ENCODE measurements around the gene KIF1A.

DNA sequence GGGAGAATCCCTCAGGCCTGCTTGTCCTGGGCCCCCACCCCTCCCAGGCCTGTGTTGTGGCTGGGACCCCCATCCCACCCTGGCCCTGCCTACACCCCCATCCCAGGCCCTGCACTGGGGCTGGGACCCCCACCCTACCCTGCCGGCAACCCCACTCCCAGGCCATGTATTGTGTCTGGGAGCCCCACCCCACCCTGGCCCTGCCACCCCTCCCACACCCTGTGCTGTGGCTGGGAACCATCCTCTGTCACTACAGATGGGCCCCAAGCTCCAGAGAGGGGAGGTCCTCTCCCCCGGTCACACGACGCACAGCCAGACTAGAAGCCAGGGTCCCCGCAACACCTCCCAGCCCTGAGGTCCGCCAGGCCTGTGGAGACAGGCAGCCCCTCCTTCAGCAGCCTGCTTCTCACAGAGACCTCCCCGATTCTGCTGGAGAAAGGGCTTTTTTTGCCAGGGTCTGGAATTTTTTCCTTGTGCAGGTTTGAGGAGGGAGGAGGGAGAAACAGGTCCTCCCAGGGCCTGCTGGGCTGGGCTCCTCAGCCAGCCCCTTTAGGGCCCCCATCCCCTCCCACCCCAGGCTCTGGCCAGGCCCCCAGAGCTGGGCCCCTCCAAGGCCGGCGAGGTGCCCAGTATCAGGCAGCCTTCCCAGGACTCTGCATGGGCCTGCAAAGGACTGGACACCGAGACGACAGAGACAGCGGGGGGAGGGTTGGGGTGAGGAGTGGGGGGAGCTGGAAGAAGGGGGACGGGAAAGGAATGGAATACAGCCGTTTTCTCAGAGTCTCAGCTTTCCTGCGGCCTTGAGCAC lies 28.0 kb downstream of the KIF1A start:
- TF ChIP-seq POLR2A (IDR thresholded peaks at IDR 0.05): no peak
- TF ChIP-seq, protein P1, sequence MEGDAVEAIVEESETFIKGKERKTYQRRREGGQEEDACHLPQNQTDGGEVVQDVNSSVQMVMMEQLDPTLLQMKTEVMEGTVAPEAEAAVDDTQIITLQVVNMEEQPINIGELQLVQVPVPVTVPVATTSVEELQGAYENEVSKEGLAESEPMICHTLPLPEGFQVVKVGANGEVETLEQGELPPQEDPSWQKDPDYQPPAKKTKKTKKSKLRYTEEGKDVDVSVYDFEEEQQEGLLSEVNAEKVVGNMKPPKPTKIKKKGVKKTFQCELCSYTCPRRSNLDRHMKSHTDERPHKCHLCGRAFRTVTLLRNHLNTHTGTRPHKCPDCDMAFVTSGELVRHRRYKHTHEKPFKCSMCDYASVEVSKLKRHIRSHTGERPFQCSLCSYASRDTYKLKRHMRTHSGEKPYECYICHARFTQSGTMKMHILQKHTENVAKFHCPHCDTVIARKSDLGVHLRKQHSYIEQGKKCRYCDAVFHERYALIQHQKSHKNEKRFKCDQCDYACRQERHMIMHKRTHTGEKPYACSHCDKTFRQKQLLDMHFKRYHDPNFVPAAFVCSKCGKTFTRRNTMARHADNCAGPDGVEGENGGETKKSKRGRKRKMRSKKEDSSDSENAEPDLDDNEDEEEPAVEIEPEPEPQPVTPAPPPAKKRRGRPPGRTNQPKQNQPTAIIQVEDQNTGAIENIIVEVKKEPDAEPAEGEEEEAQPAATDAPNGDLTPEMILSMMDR (IDR thresholded peaks at IDR 0.05): no peak

Data from suprapubic skin (tissue), 3 donors.